AG04450 (cell line): ENCODE measurements around the gene NKX2-3. TPM values are rescaled to one million over a fixed set of nuclear protein-coding genes. Genes with fewer than 3 reads are reported as not detected.

Experiments
- CTCF ChIA-PET: fragments of 300-600, 350-600 bp; formaldehyde crosslinking; extraction: SDS; loops from one replicate; lab custom pipeline; 2022; ENCODE audit warnings: antibody characterized with exemption, inconsistent platforms; lab: Charles Lee
- POLR2A ChIA-PET: fragments of 350-600 bp; formaldehyde crosslinking; extraction: SDS; loops from one replicate; lab custom pipeline; 2021; ENCODE audit warnings: antibody characterized with exemption, inconsistent platforms; lab: Yijun Ruan, JAX
- DNase-seq: peaks from one replicate; pipeline ENCODE4 v3.0.0-alpha.2; 2011; ENCODE audit warnings: low read depth, low spot score
- H3K27ac ChIP-seq: one replicate; pipeline ENCODE4 v1.5.1; 2012; ENCODE audit warnings: low read depth, low read length, control low read depth
- H3K27me3 ChIP-seq: one replicate; pipeline ENCODE4 v1.6.0; 2012; ENCODE audit warnings: low read length; ENCODE audit not compliant: control insufficient read depth, insufficient read depth
- H3K4me3 ChIP-seq: 2 replicates; pipeline ENCODE4 v1.5.1; 2011; ENCODE audit warnings: mild to moderate bottlenecking, low read depth, low read length, control low read depth
- H3K9me3 ChIP-seq: 2 replicates; pipeline ENCODE4 v1.5.1; 2012; ENCODE audit warnings: low read length; ENCODE audit not compliant: control insufficient read depth, insufficient read depth
- CTCF ChIP-seq: IDR thresholded peaks from 2 replicates; pipeline ENCODE4 v1.5.1; 2011; ENCODE audit warnings: low read depth, low read length, control low read depth, inconsistent platforms
- polyA plus RNA-seq: library from polyadenylated mRNA; depleted of rRNA; stranded (reverse); fragments of >200 nt; gene quantifications from 2 replicates; pipeline ENCODE4 v1.2.3, GENCODE V29; 2011

The NKX2-3 gene
- polyA plus RNA-seq, 1 experiment: not detected

- peaks cover 31% of the 10 kb centered on the region for H3K27me3 ChIP-seq
- DNase-seq: no peak
- H3K4me3 ChIP-seq: no peak overlapping the region
- ChIA-PET CTCF (interaction anchor here (2.1 to 2.5 kb wide), 2 partner anchors 9 to 116 kb away, joined by 11 to 13 read pairs; no protein-coding TSS in a partner anchor), POLR2A (no interaction called here)
- no peak for TF ChIP-seq CTCF
- no peak overlapping the region for H3K27ac ChIP-seq
- no peaks in the 10 kb centered on the region for H3K9me3 ChIP-seq
Measured at GRCh38 chr10:99551616-99552015, 18.9 kb downstream of the NKX2-3 start.

- POLR2A ChIA-PET: no interaction called here
- DNase-seq: no peak
- CTCF ChIA-PET: interaction anchor here (0.6 kb wide), 1 partner anchor 127 kb away, joined by 3 read pairs; no protein-coding TSS in a partner anchor
Measured at GRCh38 chr10:99555371-99555770, 22.6 kb downstream of the NKX2-3 start.

GRCh38 chr10:99555825-99556523, 23.2 kb downstream of the NKX2-3 start:
- H3K4me3 ChIP-seq: no peak overlapping the region
- no peak overlapping the region for H3K27ac ChIP-seq
- no peaks in the 10 kb centered on the region for H3K9me3 ChIP-seq
- DNase-seq: no peak
- H3K27me3 ChIP-seq: peaks cover 30% of the 10 kb centered on the region
- POLR2A ChIA-PET: no interaction called here
- CTCF ChIA-PET: interaction anchor here (0.6 to 2.5 kb wide), 3 partner anchors 57 to 127 kb away, joined by 3 to 11 read pairs (median 4); no protein-coding TSS in a partner anchor
- no peak for TF ChIP-seq CTCF

More at GRCh38 chr10:99555371-99555770, 22.6 kb downstream of the NKX2-3 start:
- no peak overlapping the region for H3K27ac ChIP-seq
- no peak for TF ChIP-seq CTCF
- H3K4me3 ChIP-seq: no peak overlapping the region
- peaks cover 32% of the 10 kb centered on the region for H3K27me3 ChIP-seq
- no peaks in the 10 kb centered on the region for H3K9me3 ChIP-seq

GRCh38 chr10:99557044-99557443, 24.3 kb downstream of the NKX2-3 start:
- ChIA-PET CTCF (interaction anchor here (0.6 to 2.5 kb wide), 6 partner anchors 8 to 188 kb away, joined by 3 to 11 read pairs (median 5); no protein-coding TSS in a partner anchor), POLR2A (no interaction called here)
- DNase-seq: no peak
- no peaks in the 10 kb centered on the region for H3K9me3 ChIP-seq
- H3K27ac ChIP-seq: no peak overlapping the region
- peaks cover 28% of the 10 kb centered on the region for H3K27me3 ChIP-seq
- no peak overlapping the region for H3K4me3 ChIP-seq
- TF ChIP-seq CTCF: no peak

GRCh38 chr10:99558708-99559107, 26.0 kb downstream of the NKX2-3 start:
- H3K27me3 ChIP-seq: peaks cover 22% of the 10 kb centered on the region
- ChIA-PET CTCF (interaction anchor here (1.3 to 3.2 kb wide), 4 partner anchors 52 to 153 kb away, joined by 9 to 36 read pairs (median 22); no protein-coding TSS in a partner anchor), POLR2A (no interaction called here)
- H3K9me3 ChIP-seq: no peaks in the 10 kb centered on the region
- no peak for TF ChIP-seq CTCF
- H3K27ac ChIP-seq: no peak overlapping the region
- DNase-seq: no peak
- H3K4me3 ChIP-seq: no peak overlapping the region
